IPS-20b (cell line): ENCODE results near the gene GAS1.

Experiments
- H3K27ac ChIP-seq: one replicate; pipeline ENCODE4 v1.5.1; 2013; ENCODE audit warnings: low read length
- H3K27me3 ChIP-seq: 2 replicates; pipeline ENCODE4 v1.6.1; 2013; ENCODE audit warnings: mild to moderate bottlenecking, low read length, inconsistent platforms; ENCODE audit not compliant: insufficient read depth
- H3K36me3 ChIP-seq: 2 replicates; pipeline ENCODE4 v1.6.1; 2013; ENCODE audit warnings: low read depth, mild to moderate bottlenecking, inconsistent platforms, low read length, moderate library complexity; ENCODE audit not compliant: insufficient read depth
- H3K4me1 ChIP-seq: 2 replicates; pipeline ENCODE4 v1.6.1; 2013; ENCODE audit warnings: mild to moderate bottlenecking, control low read depth, inconsistent platforms, low read length, moderate library complexity; ENCODE audit not compliant: insufficient read depth
- H3K4me3 ChIP-seq: 2 replicates; pipeline ENCODE4 v1.5.1; 2013; ENCODE audit warnings: mild to moderate bottlenecking, low read length, inconsistent platforms
- H3K9ac ChIP-seq: 2 replicates; pipeline ENCODE4 v1.6.1; 2013; ENCODE audit warnings: low read depth, mild to moderate bottlenecking, inconsistent platforms, low read length, moderate library complexity
- H3K9me3 ChIP-seq: 2 replicates; pipeline ENCODE4 v1.6.1; 2013; ENCODE audit warnings: mild to moderate bottlenecking, low read depth, low read length, inconsistent platforms; ENCODE audit not compliant: insufficient read depth

The GAS1 gene

DNA sequence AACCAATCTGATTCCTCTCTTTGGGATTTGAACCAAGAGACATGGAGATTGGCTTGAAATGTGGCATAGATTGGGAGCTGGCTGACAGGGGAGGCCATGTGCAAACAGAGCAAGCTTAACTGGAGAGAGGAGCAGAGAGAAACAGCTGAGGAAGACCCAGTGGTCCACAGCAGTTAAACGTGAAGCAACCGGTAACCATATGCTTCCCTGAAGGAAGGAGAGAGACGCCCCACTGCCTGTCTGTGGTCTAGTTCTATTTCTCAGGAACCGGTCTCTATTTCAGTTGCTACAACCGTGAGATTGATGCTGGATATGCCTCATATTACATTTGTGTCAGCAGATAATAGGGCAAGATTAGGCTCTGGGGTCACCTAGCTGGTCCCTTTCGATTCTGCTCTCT lies 13.6 kb upstream of the GAS1 start:
- H3K9me3 ChIP-seq = no peaks in the 10 kb centered on the region
- no peaks in the 10 kb centered on the region for H3K36me3 ChIP-seq
- H3K9ac ChIP-seq = no peak overlapping the region
- H3K4me3 ChIP-seq = no peak overlapping the region
- H3K27me3 ChIP-seq = no peaks in the 10 kb centered on the region
- no peaks in the 10 kb centered on the region for H3K4me1 ChIP-seq
- no peak overlapping the region for H3K27ac ChIP-seq

GRCh38 chr9:86958203-86958602 lies 10.9 kb upstream of the GAS1 start:
- H3K9ac ChIP-seq = no peak overlapping the region
- no peaks in the 10 kb centered on the region for H3K4me1 ChIP-seq
- H3K36me3 ChIP-seq = no peaks in the 10 kb centered on the region
- H3K9me3 ChIP-seq = no peaks in the 10 kb centered on the region
- no peaks in the 10 kb centered on the region for H3K27me3 ChIP-seq
- H3K4me3 ChIP-seq = no peak overlapping the region
- H3K27ac ChIP-seq = no peak overlapping the region

GRCh38 chr9:86955561-86955960 lies 8.3 kb upstream of the GAS1 start:
- no peak overlapping the region for H3K4me3 ChIP-seq
- peaks cover 4% of the 10 kb centered on the region; the same call in 1 of the 2 replicates for H3K27me3 ChIP-seq
- H3K36me3 ChIP-seq = no peaks in the 10 kb centered on the region
- no peak overlapping the region for H3K9ac ChIP-seq
- H3K9me3 ChIP-seq = no peaks in the 10 kb centered on the region
- H3K4me1 ChIP-seq = no peaks in the 10 kb centered on the region
- no peak overlapping the region for H3K27ac ChIP-seq

- no peaks in the 10 kb centered on the region for H3K9me3 ChIP-seq
- H3K36me3 ChIP-seq = no peaks in the 10 kb centered on the region
- no peak overlapping the region for H3K4me3 ChIP-seq
- H3K4me1 ChIP-seq = no peaks in the 10 kb centered on the region
- H3K27me3 ChIP-seq = peaks cover 8% of the 10 kb centered on the region
- no peak overlapping the region for H3K27ac ChIP-seq
- no peak overlapping the region for H3K9ac ChIP-seq
Observed at GRCh38 chr9:86955042-86955441, 7.7 kb upstream of the GAS1 start.

GRCh38 chr9:86953181-86953580 lies 5.9 kb upstream of the GAS1 start:
- H3K4me1 ChIP-seq = peaks cover 8% of the 10 kb centered on the region
- H3K27ac ChIP-seq = no peak overlapping the region
- H3K27me3 ChIP-seq = peaks cover 25% of the 10 kb centered on the region
- no peak overlapping the region for H3K4me3 ChIP-seq
- no peaks in the 10 kb centered on the region for H3K36me3 ChIP-seq
- H3K9ac ChIP-seq = no peak overlapping the region
- H3K9me3 ChIP-seq = no peaks in the 10 kb centered on the region

DNA sequence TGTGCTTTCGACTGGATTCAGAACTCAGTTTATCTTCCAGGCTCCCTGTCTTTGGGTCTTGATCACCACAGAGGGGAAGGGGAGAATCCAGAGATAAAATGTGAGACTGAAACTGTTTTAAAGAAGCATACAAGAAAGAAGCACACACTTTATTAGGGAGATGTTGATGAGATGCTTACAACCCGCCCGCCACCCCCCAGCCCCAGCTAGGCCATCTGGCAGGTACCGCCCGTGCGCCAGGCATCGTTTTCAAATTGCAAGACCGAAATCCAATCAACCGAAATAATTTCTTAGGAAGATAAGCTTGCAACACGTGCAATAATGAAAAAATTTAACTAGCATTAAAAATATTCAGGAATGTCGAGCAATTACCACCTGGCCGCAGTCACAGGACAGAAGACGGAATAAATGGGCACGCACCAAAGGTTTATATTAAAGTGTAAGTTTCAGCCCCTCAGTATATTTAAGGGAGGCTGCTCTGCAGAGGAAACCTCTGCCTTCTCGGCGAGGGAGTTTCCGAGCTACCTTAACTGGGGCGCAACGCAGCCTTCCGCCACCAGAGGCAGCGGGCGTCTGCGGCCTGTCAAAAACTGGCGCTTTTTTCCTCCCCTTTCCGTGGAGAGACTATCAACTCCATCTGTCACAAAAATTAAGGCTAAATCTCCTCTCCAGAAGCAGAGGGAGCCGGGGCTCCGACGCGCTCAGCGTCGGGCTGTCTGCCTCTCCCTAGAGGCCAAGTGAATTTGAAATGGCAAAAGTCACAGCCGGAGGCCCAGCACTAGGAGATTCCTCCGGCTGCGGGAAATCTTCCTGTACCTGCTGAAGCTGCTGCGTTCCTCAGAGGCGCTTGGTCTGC lies 996 bp upstream of the GAS1 start:
- Histone ChIP-seq H3K27me3 (peaks cover 48% of the 10 kb centered on the region), H3K9me3 (no peaks in the 10 kb centered on the region), H3K27ac (no peak overlapping the region), H3K4me3 (peak overlapping the region; percentile 76), H3K4me1 (peaks cover 24% of the 10 kb centered on the region), H3K36me3 (no peaks in the 10 kb centered on the region), H3K9ac (peak overlapping the region; percentile 63; the same call in 1 of the 2 replicates)

DNA sequence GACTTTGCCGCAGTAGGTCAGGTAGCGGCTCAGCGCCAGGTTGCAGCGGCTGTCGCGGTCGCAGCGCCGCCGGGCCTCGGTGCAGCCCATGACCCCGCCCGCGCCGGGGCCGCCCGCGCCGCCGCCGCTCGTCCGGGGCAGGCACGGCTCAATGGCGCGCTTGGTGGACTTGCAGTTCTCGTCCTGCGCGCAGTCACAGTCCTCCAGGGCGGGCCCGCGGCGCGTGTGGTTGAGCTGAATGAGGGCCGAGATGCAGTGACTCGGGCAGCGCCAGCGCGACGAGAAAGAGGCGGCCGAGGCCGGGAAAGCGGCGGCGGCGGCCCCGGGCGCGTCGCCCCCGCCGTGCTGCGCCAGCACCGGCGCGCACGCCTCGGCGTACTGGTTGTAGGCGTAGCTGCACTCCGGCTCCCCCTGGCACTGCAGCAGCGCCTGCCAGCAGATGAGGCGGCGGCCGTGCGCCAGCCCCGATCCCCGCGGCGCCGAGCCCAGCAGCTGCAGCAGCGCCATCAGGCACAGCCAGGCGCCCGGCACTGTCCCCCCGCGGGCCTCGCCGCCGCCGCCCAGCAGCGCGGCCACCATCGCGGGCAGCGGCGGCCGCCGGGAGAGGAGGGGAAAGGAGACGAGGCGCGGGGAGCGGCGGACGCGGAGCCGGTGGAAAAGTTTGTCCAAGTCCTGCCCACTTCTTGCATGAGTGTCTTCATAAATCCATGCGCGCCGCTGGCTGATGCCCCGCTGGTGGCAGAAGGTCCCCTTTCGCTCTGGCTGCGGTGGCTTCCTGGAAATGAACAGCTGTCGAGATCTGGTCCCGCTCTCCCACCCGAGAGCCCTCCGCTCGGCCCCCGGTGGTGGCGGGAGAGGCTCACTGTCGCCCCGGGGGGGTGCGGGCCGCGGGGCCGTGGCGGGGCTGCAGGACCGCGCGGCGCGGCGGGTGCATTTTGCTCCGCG lies 833 bp downstream of the GAS1 start:
- Histone ChIP-seq H3K9me3 (no peaks in the 10 kb centered on the region), H3K9ac (peak overlapping the region; percentile 74; the same call in 1 of the 2 replicates), H3K36me3 (no peaks in the 10 kb centered on the region), H3K4me1 (peaks cover 42% of the 10 kb centered on the region), H3K27ac (no peak overlapping the region), H3K27me3 (peaks cover 64% of the 10 kb centered on the region), H3K4me3 (peak overlapping the region; percentile 77)

GRCh38 chr9:86945728-86946200 lies 1.5 kb downstream of the GAS1 start:
- Histone ChIP-seq H3K9ac (peak overlapping the region; percentile 74; the same call in 1 of the 2 replicates), H3K27ac (no peak overlapping the region), H3K4me1 (peaks cover 49% of the 10 kb centered on the region), H3K4me3 (peak overlapping the region; percentile 77), H3K9me3 (no peaks in the 10 kb centered on the region), H3K36me3 (no peaks in the 10 kb centered on the region), H3K27me3 (peaks cover 68% of the 10 kb centered on the region)

- peaks cover 56% of the 10 kb centered on the region for H3K4me1 ChIP-seq
- H3K36me3 ChIP-seq = no peaks in the 10 kb centered on the region
- peak overlapping the region; percentile 68 for H3K9ac ChIP-seq
- H3K4me3 ChIP-seq = peak overlapping the region; percentile 77
- no peak overlapping the region for H3K27ac ChIP-seq
- peaks cover 65% of the 10 kb centered on the region for H3K27me3 ChIP-seq
- no peaks in the 10 kb centered on the region for H3K9me3 ChIP-seq
Observed at GRCh38 chr9:86944796-86945727, 2.2 kb downstream of the GAS1 start.

DNA sequence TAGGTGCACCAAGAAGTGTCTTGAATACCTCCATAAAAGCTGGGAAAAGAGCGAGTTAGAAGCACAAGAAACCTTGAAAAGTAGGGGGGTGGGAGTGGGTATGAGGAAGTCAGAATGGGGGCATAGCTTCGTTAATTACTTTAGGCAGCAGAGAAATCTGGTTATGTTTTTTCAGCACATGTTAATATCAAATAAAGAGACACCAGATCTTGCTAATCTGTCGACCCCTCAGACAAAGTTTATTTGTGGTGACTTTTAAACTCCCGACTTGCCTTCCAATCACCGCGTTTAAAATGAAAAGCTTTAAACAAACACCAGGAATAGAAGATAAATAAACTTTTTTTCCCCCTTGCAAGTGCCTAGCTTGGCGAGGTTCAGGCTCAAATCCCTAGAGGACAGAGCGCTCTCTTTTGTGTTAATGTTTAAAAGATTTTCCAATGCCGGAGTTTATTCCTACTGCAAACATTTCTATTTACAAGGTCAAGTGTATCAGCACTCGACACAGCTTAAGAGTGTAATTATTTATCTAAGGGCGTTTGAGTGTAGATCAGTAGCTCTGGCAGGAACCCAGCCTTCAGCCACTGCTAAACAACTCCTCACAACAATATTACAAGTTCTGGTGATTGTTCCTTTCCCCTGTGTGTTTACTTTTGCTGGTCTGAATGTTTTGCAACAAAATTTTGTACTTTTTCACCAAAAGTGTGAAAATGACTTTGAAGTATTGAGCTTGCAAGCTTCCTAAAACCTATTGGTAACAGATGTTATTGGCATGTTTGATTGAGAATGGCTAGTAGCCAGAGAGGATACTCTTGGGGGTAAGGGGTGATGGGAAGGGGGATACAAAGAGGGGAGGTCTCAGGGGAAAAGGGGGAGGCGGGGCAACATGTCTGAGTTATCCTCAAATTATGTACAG lies 3.8 kb downstream of the GAS1 start:
- Histone ChIP-seq H3K36me3 (no peaks in the 10 kb centered on the region), H3K9ac (peak overlapping the region; percentile 18; the same call in 1 of the 2 replicates), H3K4me1 (peaks cover 51% of the 10 kb centered on the region), H3K27me3 (peaks cover 64% of the 10 kb centered on the region), H3K27ac (no peak overlapping the region), H3K4me3 (peak overlapping the region; percentile 77), H3K9me3 (no peaks in the 10 kb centered on the region)
